Keratinocyte (primary cell): ENCODE results near the gene RBM44. TPM values are rescaled to one million over a fixed set of nuclear protein-coding genes. Genes with fewer than 3 reads are reported as not detected.

Experiments
- DNase-seq: peaks from one replicate; pipeline ENCODE4 v3.0.0-alpha.2; 2011; ENCODE audit warnings: low read depth, missing footprints, low spot score
- FAIRE-seq: peaks from 2 replicates; lab custom pipeline; 2011; peaks lifted over from hg19 to GRCh38; lab: Jason Lieb, UNC
- H2AFZ ChIP-seq: 2 replicates; pipeline ENCODE4 v1.6.0; 2012; ENCODE audit warnings: low read length, control low read depth, inconsistent platforms; ENCODE audit not compliant: control insufficient read depth
- H3K27ac ChIP-seq: 2 replicates; pipeline ENCODE4 v1.5.1; 2011; ENCODE audit warnings: low read length; ENCODE audit not compliant: control insufficient read depth, insufficient read depth
- H3K27me3 ChIP-seq: 3 replicates; pipeline ENCODE4 v1.6.0; 2011; ENCODE audit warnings: low read length; ENCODE audit not compliant: control insufficient read depth, insufficient read depth; ENCODE audit errors: extremely low read depth
- H3K36me3 ChIP-seq, 2 experiments: 2 replicates in 1 of 2; 3 replicates in 1 of 2; pipeline ENCODE4 v1.5.1; 2011; ENCODE audit warnings: low read length in 2 of 2, mild to moderate bottlenecking in 1 of 2; ENCODE audit not compliant: control insufficient read depth in 2 of 2, insufficient read depth in 2 of 2; ENCODE audit errors: extremely low read depth in 1 of 2
- H3K4me1 ChIP-seq: 3 replicates; pipeline ENCODE4 v1.5.1; 2011; ENCODE audit warnings: low read length; ENCODE audit not compliant: control insufficient read depth, insufficient read depth; ENCODE audit errors: extremely low read depth
- H3K4me2 ChIP-seq: 3 replicates; pipeline ENCODE4 v1.6.0; 2011; ENCODE audit warnings: low read depth, low read length; ENCODE audit not compliant: control insufficient read depth, insufficient read depth; ENCODE audit errors: extremely low read depth
- H3K4me3 ChIP-seq, 3 experiments: fragments of 200-600 bp in 1 of 3; sonication (generic) in 1 of 3; 2 replicates in 2 of 3; 3 replicates in 1 of 3; pipeline ENCODE4 v1.5.1; 2011 to 2016; ENCODE audit warnings: low read length in 3 of 3, mild to moderate bottlenecking in 3 of 3, control low read depth in 2 of 3, inconsistent platforms in 1 of 3, low read depth in 1 of 3, mixed read lengths in 1 of 3, mixed run types in 1 of 3, moderate library complexity in 1 of 3; ENCODE audit not compliant: control insufficient read depth in 2 of 3, insufficient read depth in 2 of 3; ENCODE audit errors: extremely low read depth in 1 of 3
- H3K79me2 ChIP-seq: 2 replicates; pipeline ENCODE4 v1.6.0; 2012; ENCODE audit warnings: low read length; ENCODE audit not compliant: control insufficient read depth, insufficient read depth
- H3K9ac ChIP-seq: 3 replicates; pipeline ENCODE4 v1.6.0; 2011; ENCODE audit warnings: low read length; ENCODE audit not compliant: control insufficient read depth, insufficient read depth; ENCODE audit errors: extremely low read depth
- H3K9me1 ChIP-seq: 3 replicates; pipeline ENCODE4 v1.6.0; 2011; ENCODE audit warnings: low read length; ENCODE audit not compliant: control insufficient read depth, insufficient read depth; ENCODE audit errors: extremely low read depth
- H3K9me3 ChIP-seq: 2 replicates; pipeline ENCODE4 v1.5.1; 2012; ENCODE audit warnings: low read depth, low read length; ENCODE audit not compliant: control insufficient read depth
- H4K20me1 ChIP-seq: 3 replicates; pipeline ENCODE4 v1.6.0; 2011; ENCODE audit warnings: low read length; ENCODE audit not compliant: control insufficient read depth, insufficient read depth; ENCODE audit errors: extremely low read depth
- CTCF ChIP-seq, 3 experiments: IDR thresholded peaks in 1 of 3; conservative IDR thresholded peaks in 1 of 3; optimal IDR thresholded peaks in 1 of 3; 2 replicates in 2 of 3; 3 replicates in 1 of 3; pipeline versions ENCODE3 to v1.5.1; 2011; ENCODE audit warnings: low read length in 3 of 3, mild to moderate bottlenecking in 3 of 3, moderate library complexity in 2 of 3, control low read depth in 1 of 3, inconsistent platforms in 1 of 3; ENCODE audit not compliant: insufficient read depth in 2 of 3; ENCODE audit errors: extremely low read depth in 1 of 3
- EZH2 ChIP-seq: IDR thresholded peaks from one replicate; pipeline ENCODE4 v1.6.1; 2012; ENCODE audit warnings: inconsistent platforms, mild to moderate bottlenecking, low read length, moderate library complexity
- dilution Hi-C: fragments of 300-500 bp; cut with MboI; formaldehyde crosslinking; loops from one replicate; pipeline ENCODE4 v1.7.0; 2020; ENCODE audit warnings: low sequenced_read_pairs; ENCODE audit not compliant: extremely low pct_ligation_motif_present
- polyA plus RNA-seq, 5 experiments: library from polyadenylated mRNA; depleted of rRNA in 3 of 5; stranded (reverse) in 3 of 5; stranded (forward) in 1 of 5; unstranded in 1 of 5; fragments of >200 nt; gene quantifications; 1 replicate in 1 of 5; 2 replicates in 3 of 5; 3 replicates in 1 of 5; pipeline versions ENCODE4 v1.2.1 to v1.2.3, GENCODE V29; 2011 to 2012; ENCODE audit warnings: missing spikeins in 2 of 5, low read depth in 1 of 5, low replicate concordance in 1 of 5

RBM44 gene
- polyA plus RNA-seq, 1 donor (not counting 4 experiments of a cell fraction or from before 2014, with no cell fraction given) = 0.14 TPM

GRCh38 chr2:237801466-237801865 is 2.9 kb downstream of the RBM44 start:
- no peaks in the 10 kb centered on the region for H3K9me3 ChIP-seq
- H3K4me2 ChIP-seq = no peak overlapping the region
- H3K27ac ChIP-seq = no peak overlapping the region
- H3K79me2 ChIP-seq = no peaks in the 10 kb centered on the region
- dilution Hi-C loops = no loop called here
- H3K27me3 ChIP-seq = no peaks in the 10 kb centered on the region
- H4K20me1 ChIP-seq = no peaks in the 10 kb centered on the region
- FAIRE-seq (no peak), DNase-seq (no peak)
- H3K9ac ChIP-seq = no peak overlapping the region
- no peak overlapping the region for H2AFZ ChIP-seq
- no peaks in the 10 kb centered on the region for H3K9me1 ChIP-seq
- TF ChIP-seq CTCF (optimal IDR thresholded peaks at IDR 0.05 in 1 of 3, IDR thresholded peaks at IDR 0.05 in 1 of 3, conservative IDR thresholded peaks at IDR 0.05 in 1 of 3; ENCODE audit: extremely low read depth in 1 of 3, insufficient read depth in 2 of 3, low read length in 3 of 3) (no peak), EZH2 (no peak)
- H3K4me1 ChIP-seq = no peaks in the 10 kb centered on the region
- H3K36me3 ChIP-seq = no peaks in the 10 kb centered on the region
- no peak overlapping the region for H3K4me3 ChIP-seq

GRCh38 chr2:237806334-237806733 is 7.8 kb downstream of the RBM44 start:
- Histone ChIP-seq H3K9me3 (no peaks in the 10 kb centered on the region), H3K36me3 (no peaks in the 10 kb centered on the region)
- FAIRE-seq = no peak

More at GRCh38 chr2:237806334-237806733, 7.8 kb downstream of the RBM44 start:
- H3K27ac ChIP-seq = no peak overlapping the region
- no peaks in the 10 kb centered on the region for H3K4me1 ChIP-seq
- no peaks in the 10 kb centered on the region for H3K9me1 ChIP-seq
- peaks cover under 1% of the 10 kb centered on the region for H3K27me3 ChIP-seq
- H2AFZ ChIP-seq = no peak overlapping the region
- no peak for DNase-seq
- dilution Hi-C loops = no loop called here
- no peak overlapping the region for H3K9ac ChIP-seq
- H3K79me2 ChIP-seq = no peaks in the 10 kb centered on the region
- H3K4me3 ChIP-seq = no peak overlapping the region
- H4K20me1 ChIP-seq = no peaks in the 10 kb centered on the region
- TF ChIP-seq CTCF (optimal IDR thresholded peaks at IDR 0.05 in 1 of 3, IDR thresholded peaks at IDR 0.05 in 1 of 3, conservative IDR thresholded peaks at IDR 0.05 in 1 of 3; ENCODE audit: extremely low read depth in 1 of 3, insufficient read depth in 2 of 3, low read length in 3 of 3) = no peak
- no peak for TF ChIP-seq EZH2
- no peak overlapping the region for H3K4me2 ChIP-seq
